GM12864 (cell line): ENCODE results near the gene MX1.

Source experiments
- DNase-seq: peaks from one replicate; pipeline ENCODE4 v3.0.0-alpha.2; 2011; ENCODE audit warnings: low read depth
- H3K4me3 ChIP-seq: 2 replicates; pipeline ENCODE4 v1.5.1; 2011; ENCODE audit warnings: mild to moderate bottlenecking, low read depth, low read length, control low read depth
- TF ChIP-seq, protein P1 (sequence below): IDR thresholded peaks from 2 replicates; pipeline ENCODE4 v1.5.1; 2011; ENCODE audit warnings: low read depth, mild to moderate bottlenecking, moderate library complexity, low read length, control low read depth, inconsistent platforms; ENCODE audit errors: missing control alignments

Gene MX1

DNA sequence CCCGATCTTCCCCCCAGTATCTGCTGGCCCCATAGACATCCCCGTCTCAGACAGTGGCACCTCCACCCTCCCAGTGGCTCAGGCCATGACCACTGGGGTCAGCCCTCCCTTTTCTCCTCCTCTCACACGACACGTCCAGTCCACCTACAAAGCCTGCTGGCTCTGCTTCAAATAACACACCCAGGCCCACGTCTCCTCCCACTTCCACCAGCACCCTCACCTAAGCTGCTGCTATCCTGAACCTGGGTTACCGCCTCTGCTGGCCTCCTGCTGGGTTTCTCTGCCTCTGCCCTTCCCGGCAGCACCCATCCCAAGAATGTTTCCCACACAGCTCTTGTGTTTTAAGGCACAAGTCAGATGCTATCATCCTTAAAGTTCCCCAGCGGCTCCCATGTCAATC is 38.2 kb upstream of the MX1 start:
- TF ChIP-seq, protein P1, sequence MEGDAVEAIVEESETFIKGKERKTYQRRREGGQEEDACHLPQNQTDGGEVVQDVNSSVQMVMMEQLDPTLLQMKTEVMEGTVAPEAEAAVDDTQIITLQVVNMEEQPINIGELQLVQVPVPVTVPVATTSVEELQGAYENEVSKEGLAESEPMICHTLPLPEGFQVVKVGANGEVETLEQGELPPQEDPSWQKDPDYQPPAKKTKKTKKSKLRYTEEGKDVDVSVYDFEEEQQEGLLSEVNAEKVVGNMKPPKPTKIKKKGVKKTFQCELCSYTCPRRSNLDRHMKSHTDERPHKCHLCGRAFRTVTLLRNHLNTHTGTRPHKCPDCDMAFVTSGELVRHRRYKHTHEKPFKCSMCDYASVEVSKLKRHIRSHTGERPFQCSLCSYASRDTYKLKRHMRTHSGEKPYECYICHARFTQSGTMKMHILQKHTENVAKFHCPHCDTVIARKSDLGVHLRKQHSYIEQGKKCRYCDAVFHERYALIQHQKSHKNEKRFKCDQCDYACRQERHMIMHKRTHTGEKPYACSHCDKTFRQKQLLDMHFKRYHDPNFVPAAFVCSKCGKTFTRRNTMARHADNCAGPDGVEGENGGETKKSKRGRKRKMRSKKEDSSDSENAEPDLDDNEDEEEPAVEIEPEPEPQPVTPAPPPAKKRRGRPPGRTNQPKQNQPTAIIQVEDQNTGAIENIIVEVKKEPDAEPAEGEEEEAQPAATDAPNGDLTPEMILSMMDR, result no peak
- H3K4me3 ChIP-seq, result no peak overlapping the region
- DNase-seq, result no peak

DNA sequence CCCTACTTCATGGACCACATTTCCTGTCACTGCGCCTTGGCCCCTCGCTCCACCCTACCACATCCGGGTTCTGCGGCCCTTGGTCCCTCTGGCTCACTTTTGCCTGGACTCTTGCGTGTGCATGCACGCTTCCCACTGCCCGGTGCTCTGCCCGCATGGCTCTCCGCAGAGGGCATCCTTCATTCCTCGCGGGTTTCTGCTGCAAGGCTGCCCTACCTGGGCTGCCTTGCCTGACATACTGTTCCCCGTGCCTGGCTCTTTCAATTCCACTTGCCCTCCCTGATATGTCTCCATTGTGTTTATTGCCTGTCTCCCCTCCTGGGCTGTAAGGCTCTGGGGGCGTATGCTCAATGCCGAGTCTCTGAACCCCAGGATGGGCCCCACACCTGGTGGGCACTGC is 37.8 kb upstream of the MX1 start:
- no peak for DNase-seq
- TF ChIP-seq, protein P1, result no peak
- no peak overlapping the region for H3K4me3 ChIP-seq

DNA sequence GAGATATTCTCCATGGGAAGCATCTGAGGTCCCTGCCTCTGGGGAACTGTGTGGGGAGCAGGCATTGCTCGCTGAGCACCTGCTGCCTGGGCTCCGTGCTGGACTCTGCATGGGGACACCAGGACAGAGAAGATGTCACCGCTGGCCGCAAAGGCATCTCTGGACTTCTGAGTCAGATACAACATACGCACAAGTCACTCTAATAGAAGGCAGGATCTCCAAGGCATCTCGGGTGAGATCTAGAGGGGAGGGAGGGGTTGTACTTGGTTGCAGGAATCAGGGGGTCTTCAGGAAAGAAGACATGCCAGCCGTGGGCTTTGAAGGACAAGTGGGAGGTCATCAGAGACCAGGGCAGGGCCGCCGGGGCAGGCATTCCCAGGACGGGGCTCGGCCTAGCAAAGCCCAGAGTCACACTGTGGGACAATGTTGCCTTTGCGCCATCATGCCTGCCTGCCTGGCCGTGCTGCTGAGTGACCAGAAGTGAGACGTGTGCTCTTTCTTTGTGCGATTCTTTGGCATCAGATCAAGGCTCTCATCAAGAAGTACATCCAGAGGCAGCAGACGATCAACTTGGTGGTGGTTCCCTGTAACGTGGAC is 35.9 kb upstream of the MX1 start:
- TF ChIP-seq, protein P1, result no peak
- H3K4me3 ChIP-seq, result no peak overlapping the region
- no peak for DNase-seq

DNA sequence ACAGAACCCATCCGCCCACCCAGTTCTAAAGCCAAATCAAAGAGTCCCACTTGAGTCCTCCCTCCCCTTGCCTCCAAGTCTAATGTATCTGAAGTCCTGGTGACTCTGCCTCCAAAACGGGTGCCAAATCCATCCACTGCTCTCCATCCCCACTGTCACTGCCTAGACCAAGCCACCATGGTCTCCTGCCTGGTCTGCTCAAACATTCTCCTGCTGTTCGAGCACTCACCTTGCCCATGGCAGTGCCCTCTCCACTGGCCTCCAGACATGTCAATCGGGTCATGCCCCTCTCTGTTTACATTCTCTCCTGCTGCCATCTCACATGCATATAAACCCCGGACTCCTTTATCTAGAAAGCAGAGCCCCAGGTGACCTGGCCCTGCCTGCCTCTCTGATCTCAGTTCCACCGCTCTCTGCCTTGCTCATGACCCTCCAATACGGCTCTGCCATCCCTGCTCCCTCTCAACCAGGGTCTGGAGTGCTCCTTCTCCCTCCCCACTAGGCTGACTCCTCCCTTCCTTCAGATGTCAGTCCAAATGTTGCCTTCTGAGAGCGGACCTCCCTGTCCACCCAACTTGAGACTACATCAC is 32.1 kb upstream of the MX1 start:
- DNase-seq, result no peak
- no peak overlapping the region for H3K4me3 ChIP-seq
- TF ChIP-seq, protein P1, result no peak

DNA sequence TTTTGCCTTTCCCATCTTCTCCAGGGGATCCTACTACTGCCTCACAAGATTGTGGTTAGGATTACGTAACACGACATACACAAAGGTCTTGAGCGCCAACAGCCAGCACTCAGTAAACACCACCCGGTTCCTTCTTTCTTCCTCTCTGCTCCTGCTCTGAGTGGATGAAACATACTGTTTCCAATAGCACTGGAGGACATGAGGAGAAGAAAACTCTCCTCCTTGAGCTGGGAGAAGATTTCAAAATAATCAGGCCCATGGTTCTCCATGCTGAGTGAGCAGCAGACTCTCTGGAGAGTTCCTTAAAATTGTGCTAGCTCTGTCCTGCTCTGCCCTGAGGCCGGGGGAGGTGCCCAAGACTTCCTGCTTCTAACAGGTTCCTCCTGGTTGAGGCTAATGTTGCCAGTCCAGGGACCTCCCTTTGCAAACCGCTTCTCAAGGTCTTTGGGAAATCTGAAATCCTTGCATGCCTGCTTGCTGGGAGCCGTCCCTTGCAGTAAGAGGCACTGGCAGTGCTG is 29.4 kb upstream of the MX1 start:
- TF ChIP-seq, protein P1, result no peak
- no peak overlapping the region for H3K4me3 ChIP-seq
- DNase-seq, result no peak

DNA sequence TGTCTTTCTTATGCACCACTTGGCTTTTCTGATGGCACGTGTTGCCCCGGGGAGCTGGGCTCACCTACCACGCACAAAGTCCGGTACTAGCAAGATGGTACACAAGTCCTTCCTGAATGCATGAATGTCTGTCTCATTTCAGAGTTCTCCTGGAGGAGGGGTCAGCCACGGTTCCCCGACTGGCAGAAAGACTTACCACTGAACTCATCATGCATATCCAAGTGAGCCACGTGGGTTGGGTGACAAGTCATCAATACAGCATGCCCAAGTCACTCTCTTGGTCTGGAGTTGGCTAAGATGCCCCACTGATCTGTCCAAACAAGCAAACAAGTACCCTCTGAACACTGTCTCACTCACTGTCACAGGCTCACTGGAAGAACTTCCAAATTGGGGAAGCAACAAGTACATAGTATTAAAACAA is 28.6 kb upstream of the MX1 start:
- TF ChIP-seq, protein P1, result no peak
- no peak overlapping the region for H3K4me3 ChIP-seq
- no peak for DNase-seq

DNA sequence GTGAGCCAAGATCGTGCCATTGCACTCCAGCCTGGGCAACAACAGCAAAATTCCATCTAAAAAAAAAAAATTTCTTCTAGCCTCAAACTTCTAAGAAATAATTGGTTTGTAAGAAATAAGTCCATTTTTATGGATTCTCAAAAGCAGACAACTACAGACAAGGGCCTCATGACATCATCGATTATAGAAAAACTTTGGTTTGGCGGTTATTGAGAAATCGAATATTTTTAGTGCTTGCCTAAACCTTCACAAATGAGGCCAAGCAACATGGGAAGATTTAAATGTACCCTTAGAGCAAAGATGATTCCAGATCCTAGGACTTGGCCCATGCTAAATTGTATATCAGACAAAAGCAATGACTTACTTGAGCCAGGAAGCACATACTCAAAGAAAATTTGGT is 27.8 kb upstream of the MX1 start:
- DNase-seq, result no peak
- TF ChIP-seq, protein P1, result no peak
- H3K4me3 ChIP-seq, result no peak overlapping the region
